ENCODE measurements around the gene TPM2.
"Not testable (repeated sequence)": the region's sequence is repeated elsewhere in the genome, so short reads cannot be mapped to it uniquely, and the experiment has no call there.

The TPM2 gene

DNA sequence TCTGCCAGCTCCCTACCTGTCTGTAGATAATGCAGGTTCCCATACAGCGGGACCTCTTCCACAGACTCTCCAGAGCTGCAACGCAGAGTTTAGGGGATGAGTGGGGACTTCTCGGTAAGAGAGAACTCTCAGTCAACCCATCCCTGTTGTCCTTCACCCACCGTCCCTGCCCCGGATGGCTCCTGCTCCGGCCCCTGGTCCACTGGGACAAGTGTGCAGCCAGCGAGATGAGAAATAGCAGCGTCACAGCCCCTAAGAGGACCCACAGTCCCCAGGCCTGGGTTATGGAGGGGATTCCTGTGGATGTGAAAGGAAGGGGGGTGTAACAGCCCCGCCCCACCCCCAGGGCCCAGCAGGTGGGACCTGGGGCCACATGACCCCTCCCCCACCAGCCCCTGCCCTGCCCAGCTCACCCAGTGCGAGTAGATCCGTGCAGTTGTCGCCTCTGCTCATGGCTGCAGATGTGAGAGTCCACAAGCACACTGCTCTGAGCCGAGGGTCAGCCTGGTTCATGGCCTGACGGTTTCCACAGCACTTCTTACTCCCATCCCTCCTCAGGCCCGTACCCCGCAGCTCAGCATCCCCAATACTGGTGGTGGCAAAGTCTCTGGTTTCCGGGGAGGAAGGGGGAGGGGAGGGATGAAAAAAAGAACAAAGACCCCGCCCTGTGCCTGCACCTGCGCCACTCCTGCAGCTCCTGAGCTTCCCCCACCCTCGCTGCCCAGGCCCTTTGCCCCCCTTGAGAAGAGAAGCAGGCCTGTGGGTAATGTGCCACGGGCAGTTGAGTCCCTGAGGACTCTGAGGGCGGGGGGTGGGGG lies 39.2 kb downstream of the TPM2 start, which contains the start of gene SIT1:
TSS of gene SIT1 (minus strand) at position 591 of the 818 bp plus-strand sequence. CDS start at position 513, 78 bp downstream.
- no peak for DNase-seq

DNA sequence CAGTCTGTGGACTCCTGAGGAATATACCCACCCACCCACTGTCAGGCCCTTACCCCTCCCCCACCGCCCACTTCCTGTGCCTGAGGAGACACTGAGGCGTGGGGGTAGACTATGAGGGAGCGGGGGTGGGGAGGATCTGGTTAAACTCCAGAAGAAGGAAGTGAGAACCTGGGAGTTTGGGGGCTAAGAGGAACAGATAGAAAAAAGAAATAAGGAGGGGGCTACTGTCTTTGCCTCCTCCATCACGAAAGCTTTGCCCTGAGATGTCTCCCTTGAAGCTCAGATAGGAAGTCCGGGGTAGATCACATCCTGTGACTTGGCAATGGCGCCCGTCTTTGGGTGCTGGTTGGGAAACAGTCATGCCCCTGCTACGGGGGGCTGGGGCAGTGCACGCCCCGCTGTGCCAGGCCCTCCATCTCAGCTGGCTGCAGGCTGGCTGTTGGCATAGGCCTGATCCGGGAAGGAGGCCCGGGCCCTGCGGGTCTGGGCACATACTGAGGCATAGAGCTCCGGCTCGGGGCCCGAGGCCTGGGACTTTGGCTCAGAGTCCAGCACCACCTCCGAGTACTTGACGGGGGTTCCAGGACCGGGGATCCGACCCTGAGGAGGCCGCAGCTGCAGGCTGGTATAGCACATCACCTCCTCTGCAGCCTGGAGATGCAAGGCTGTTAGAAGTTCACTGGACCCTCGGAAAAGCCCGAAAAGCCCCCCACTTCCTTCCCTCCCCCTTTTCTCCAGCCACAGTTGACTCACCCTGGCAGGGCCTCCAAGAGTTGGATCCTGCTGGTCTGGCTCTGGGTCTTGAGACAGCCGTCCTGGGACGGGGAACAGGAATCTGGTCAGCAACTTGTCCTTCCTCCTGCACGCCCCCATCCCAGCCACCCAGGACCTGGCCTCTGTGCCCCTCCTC lies 40.0 kb downstream of the TPM2 start:
- DNase-seq: no peak

GRCh38 chr9:35646533-35647265 lies 43.0 kb downstream of the TPM2 start:
- DNase-seq: peak; percentile 68

DNA sequence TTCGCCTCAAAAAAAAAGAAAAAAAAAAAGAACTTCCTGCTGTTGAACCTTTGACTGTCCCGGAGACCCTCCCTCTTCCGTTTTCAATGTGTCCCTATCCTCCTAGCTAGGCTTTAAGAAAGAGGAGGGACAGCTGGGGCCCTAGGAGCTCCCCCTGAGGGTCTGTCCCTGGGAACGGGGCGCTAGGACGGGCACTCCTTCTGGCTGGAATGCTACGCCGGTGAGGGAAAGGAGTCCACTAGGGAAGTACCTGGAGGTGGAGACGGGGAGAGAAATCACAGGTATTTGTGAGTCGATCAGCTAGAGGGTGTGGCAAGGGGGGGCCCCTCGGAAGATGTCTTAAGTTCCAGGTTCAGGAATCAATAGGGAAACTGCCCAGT lies 43.6 kb downstream of the TPM2 start:
- DNase-seq: peak; percentile 44

- DNase-seq: not testable (repeated sequence)
Observed at GRCh38 chr9:35645736-35646135, 44.0 kb downstream of the TPM2 start.

GRCh38 chr9:35643046-35643445 lies 46.7 kb downstream of the TPM2 start:
- DNase-seq: no peak

GRCh38 chr9:35641478-35641877 lies 48.2 kb downstream of the TPM2 start:
- peak; percentile 55 for DNase-seq

DNA sequence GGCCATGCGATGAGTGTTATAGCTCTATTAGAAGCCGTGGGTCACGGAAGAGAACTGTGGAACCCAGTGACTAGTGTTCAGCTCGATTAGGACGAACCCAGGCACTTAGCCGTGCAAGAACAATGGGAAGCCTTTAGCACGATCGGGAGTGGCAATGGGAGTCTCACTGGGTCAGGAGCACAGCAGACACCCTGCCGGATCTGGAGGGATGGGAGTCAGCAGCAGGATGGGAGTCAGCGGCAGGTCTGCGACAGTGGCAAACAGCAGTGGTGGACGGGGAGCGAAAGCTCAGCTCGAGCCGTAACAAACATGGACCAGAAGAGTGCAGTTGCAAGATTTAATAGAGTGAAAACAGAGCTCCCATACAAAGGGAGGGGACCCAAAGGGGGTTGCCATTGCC lies 49.3 kb downstream of the TPM2 start:
- not testable (repeated sequence) for DNase-seq

DNA sequence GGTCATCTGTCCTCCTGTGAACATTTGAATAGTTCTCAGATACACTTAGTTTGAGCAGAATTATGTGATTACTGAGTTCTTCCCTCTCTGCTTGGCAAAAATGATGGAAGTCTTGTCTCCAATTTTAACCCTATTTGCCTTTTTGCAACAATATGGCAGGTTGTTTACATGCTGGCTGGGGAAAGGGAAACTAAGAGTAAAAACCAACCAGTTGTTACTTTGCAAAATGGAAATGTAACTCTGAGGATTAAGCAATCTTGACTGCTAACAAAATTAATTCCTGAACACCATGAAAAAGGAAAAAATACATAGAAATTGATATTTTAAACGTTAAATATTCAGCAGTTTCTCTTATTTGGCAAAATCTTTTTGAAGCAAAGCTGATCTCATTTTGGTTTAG lies 50.1 kb downstream of the TPM2 start:
- no peak for DNase-seq

DNA sequence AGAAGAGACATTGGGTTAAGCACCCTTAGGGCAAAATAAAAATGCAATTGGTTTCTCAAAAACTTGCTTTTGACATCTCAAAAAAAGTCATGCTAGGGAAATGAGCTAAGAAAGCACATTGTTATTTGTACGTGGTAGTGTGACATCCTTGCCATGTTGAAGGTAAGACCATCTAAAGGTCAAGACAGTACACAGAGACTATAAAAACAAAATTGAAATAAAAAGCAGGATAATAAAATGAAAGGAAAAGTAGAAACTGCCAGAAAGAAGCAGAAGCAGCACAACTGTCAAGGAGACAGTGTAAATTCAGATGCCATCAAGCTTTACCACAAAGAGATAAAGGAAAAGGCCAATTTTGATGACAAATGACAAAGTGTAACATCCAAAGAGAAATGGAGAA lies 50.5 kb downstream of the TPM2 start:
- DNase-seq: not testable (repeated sequence)

- DNase-seq: not testable (repeated sequence)
Observed at GRCh38 chr9:35638751-35639150, 51.0 kb downstream of the TPM2 start.

DNA sequence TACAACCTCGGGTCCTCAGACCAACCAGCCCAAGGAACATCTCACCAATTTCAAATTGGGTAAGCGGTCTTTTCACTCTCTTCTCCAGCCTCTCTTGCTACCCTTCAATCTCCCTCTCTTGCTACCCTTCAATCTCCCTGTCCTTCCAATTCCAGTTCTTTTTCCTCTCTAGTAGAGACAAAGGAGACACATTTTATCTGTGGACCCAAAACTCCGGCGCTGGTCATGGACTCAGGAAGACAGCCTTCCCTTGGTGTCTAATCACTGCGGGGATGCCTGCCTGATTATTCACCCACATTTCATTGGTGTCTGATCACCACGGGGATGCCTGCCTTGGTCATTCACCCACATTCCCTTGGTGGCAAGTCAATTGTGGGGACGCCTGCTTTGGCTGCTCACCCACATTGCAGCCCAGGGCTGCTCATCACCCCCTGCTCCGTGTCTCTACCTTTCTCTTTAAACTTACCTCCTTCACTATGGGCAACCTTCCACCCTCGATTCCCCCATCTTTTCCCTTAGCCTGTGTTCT lies 52.2 kb downstream of the TPM2 start:
- not testable (repeated sequence) for DNase-seq

DNA sequence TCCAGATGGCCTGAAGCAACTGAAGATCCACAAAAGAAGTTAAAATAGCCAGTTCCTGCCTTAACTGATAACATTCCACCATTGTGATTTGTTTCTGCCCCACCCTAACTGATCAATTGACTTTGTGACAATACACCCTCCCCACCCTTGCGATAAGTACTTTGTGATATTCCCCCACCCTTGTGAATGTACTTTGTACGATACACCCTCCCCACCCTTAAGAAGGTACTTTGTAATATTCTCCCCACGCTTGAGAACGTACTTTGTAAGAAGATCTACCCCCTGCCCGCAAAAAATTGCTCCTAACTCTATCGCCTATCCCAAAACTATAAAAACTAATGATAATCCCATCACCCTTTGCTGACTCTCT lies 52.9 kb downstream of the TPM2 start:
- not testable (repeated sequence) for DNase-seq

DNA sequence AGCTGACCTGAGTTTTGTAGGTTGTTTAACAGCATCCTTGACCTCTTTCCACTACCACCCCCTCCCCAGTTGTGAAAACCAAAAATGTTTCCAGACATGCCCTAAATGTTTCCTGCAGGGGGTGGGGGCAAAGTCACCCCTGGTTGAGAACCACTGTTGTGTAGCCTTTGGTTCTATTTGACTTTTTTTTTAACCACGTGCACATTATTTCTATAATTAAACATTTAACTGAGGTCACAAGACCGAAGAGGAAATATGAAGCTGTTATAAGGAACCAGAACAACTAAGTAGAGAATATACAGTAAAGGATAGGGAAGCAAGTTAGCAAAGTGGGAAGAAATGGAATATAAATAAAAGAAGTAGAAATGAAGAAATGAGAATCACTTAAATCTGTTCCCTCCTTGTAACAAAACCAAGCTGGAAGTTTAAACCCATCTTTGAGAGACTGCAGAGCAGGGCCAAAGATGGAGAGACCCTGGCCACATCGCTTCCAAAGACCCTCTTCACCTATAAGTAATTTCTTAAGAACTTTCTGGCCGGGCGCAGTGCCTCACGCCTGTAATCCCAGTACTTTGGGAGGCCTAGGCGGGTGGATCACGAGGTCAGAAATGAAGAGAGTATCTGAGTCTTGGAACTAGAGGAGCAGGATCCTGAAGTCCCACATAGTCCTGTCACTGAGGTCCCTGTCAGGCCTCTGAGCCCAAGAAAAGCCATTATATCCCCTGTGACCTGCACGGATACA lies 53.4 kb downstream of the TPM2 start:
- no peak for DNase-seq

DNA sequence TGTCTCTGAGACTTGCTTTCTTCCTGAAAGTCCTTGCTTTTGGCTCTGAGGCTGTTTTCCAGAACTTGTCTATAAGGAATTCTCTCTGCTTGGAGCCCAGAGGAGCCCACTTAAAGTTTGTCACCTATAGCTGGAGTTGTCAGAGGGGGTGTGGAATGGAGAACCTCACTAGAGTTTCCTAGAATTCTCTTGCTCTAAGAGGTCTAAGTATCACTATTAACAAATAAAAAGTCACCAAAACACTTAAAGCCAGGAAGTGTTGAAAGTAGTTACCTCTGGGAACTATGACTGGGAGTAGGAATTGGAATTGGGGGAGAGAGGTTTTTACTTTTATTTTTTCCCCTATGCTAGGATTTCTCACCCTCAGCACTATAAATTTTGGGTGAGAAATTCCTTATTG lies 54.0 kb downstream of the TPM2 start:
- DNase-seq: no peak
